Loucy (cell line): ENCODE results near the gene CNTN4.

Experiments
- H2AFZ ChIP-seq: fragments of 200-600 bp; sonication (generic); 2 replicates; pipeline ENCODE4 v1.6.0; 2016; ENCODE audit warnings: antibody characterized with exemption, mild to moderate bottlenecking, low read length, moderate library complexity
- H3F3A ChIP-seq: fragments of 200-600 bp; 2 replicates; pipeline ENCODE4 v1.6.0; 2016; ENCODE audit warnings: antibody characterized with exemption, low read depth, mild to moderate bottlenecking
- H3K27me3 ChIP-seq: fragments of 200-600 bp; sonication (generic); 2 replicates; pipeline ENCODE4 v1.6.1; 2014; ENCODE audit warnings: low read length, mild to moderate bottlenecking; ENCODE audit not compliant: insufficient read depth, poor library complexity, severe bottlenecking
- H3K36me3 ChIP-seq: fragments of 200-600 bp; sonication (generic); 2 replicates; pipeline ENCODE4 v1.6.1; 2016; ENCODE audit warnings: low read length; ENCODE audit not compliant: insufficient read depth
- H3K4me1 ChIP-seq: fragments of 200-600 bp; sonication (generic); 2 replicates; pipeline ENCODE4 v1.5.1; 2014; ENCODE audit warnings: low read length, mild to moderate bottlenecking; ENCODE audit not compliant: insufficient read depth, poor library complexity, severe bottlenecking
- H3K4me2 ChIP-seq: fragments of 200-600 bp; sonication (generic); 2 replicates; pipeline ENCODE4 v1.6.0; 2014; ENCODE audit warnings: antibody characterized with exemption, low read length, low read depth, mild to moderate bottlenecking; ENCODE audit not compliant: poor library complexity, severe bottlenecking
- H3K4me3 ChIP-seq: fragments of 200-600 bp; sonication (generic); 2 replicates; pipeline ENCODE4 v1.5.1; 2014; ENCODE audit warnings: low read length, mild to moderate bottlenecking, mixed read lengths; ENCODE audit not compliant: poor library complexity, severe bottlenecking
- H3K79me2 ChIP-seq: fragments of 200-600 bp; sonication (generic); 2 replicates; pipeline ENCODE4 v1.6.1; 2014; ENCODE audit warnings: low read length; ENCODE audit not compliant: insufficient read depth
- H3K9ac ChIP-seq: fragments of 200-600 bp; sonication (generic); 2 replicates; pipeline ENCODE4 v1.6.0; 2014; ENCODE audit warnings: mild to moderate bottlenecking, low read depth, low read length, moderate library complexity; ENCODE audit not compliant: poor library complexity, severe bottlenecking
- H3K9me2 ChIP-seq: fragments of 200-600 bp; sonication (generic); replicated peaks from 2 replicates; pipeline ENCODE4 v1.6.1; 2016; ENCODE audit warnings: low read depth, low read length, mixed read lengths
- H3K9me3 ChIP-seq: fragments of 200-600 bp; sonication (generic); 2 replicates; pipeline ENCODE4 v1.6.1; 2014; ENCODE audit warnings: mild to moderate bottlenecking, antibody characterized with exemption, low read length, low read depth; ENCODE audit not compliant: insufficient read depth
- H4K20me1 ChIP-seq: fragments of 200-600 bp; sonication (generic); 2 replicates; pipeline ENCODE4 v1.6.0; 2014; ENCODE audit warnings: antibody characterized with exemption, low read length, mild to moderate bottlenecking; ENCODE audit not compliant: insufficient read depth, poor library complexity, severe bottlenecking
- CTCF ChIP-seq: fragments of 200-600 bp; sonication (generic); conservative IDR thresholded peaks from 2 replicates; pipeline ENCODE4 v1.5.1; 2014; ENCODE audit warnings: mild to moderate bottlenecking, antibody characterized with exemption, low read length
- EZH2phosphoT487 ChIP-seq: fragments of 200-600 bp; IDR thresholded peaks from 2 replicates; pipeline ENCODE4 v1.6.1; 2018; ENCODE audit warnings: antibody characterized with exemption, mild to moderate bottlenecking, moderate library complexity, borderline replicate concordance

The CNTN4 gene

GRCh38 chr3:2850701-2851100, 752.0 kb downstream of the CNTN4 start:
- H2AFZ ChIP-seq: no peak overlapping the region
- no peaks in the 10 kb centered on the region for H3F3A ChIP-seq
- no peaks in the 10 kb centered on the region for H3K36me3 ChIP-seq
- no peaks in the 10 kb centered on the region for H3K79me2 ChIP-seq
- TF ChIP-seq CTCF (no peak), EZH2phosphoT487 (no peak)
- H3K9me2 ChIP-seq: no peaks in the 10 kb centered on the region
- no peak overlapping the region for H3K9ac ChIP-seq
- H3K4me2 ChIP-seq: no peak overlapping the region
- no peak overlapping the region for H3K4me3 ChIP-seq
- H4K20me1 ChIP-seq: no peaks in the 10 kb centered on the region
- H3K4me1 ChIP-seq: no peaks in the 10 kb centered on the region
- no peaks in the 10 kb centered on the region for H3K27me3 ChIP-seq
- H3K9me3 ChIP-seq: no peaks in the 10 kb centered on the region

GRCh38 chr3:2851361-2851760, 752.7 kb downstream of the CNTN4 start:
- Histone ChIP-seq H2AFZ (no peak overlapping the region), H3K9me3 (no peaks in the 10 kb centered on the region), H3K4me1 (no peaks in the 10 kb centered on the region), H3F3A (no peaks in the 10 kb centered on the region), H3K9ac (no peak overlapping the region), H3K79me2 (no peaks in the 10 kb centered on the region), H3K27me3 (no peaks in the 10 kb centered on the region), H4K20me1 (no peaks in the 10 kb centered on the region), H3K4me3 (no peak overlapping the region), H3K9me2 (no peaks in the 10 kb centered on the region), H3K4me2 (no peak overlapping the region), H3K36me3 (no peaks in the 10 kb centered on the region)
- no peak for TF ChIP-seq EZH2phosphoT487
- no peak for TF ChIP-seq CTCF

- Histone ChIP-seq H4K20me1 (no peaks in the 10 kb centered on the region), H3K27me3 (no peaks in the 10 kb centered on the region), H3K36me3 (no peaks in the 10 kb centered on the region), H3K4me3 (no peak overlapping the region), H3K79me2 (no peaks in the 10 kb centered on the region), H3K9me2 (no peaks in the 10 kb centered on the region), H3K4me1 (no peaks in the 10 kb centered on the region), H3K9ac (no peak overlapping the region), H3F3A (no peaks in the 10 kb centered on the region), H3K4me2 (no peak overlapping the region), H3K9me3 (no peaks in the 10 kb centered on the region), H2AFZ (no peak overlapping the region)
- TF ChIP-seq CTCF (no peak), EZH2phosphoT487 (no peak)
Observed at GRCh38 chr3:2851835-2852234, 753.2 kb downstream of the CNTN4 start.
